SK-N-SH treated with all-trans-retinoic acid at 6 μM for 48 hours (cell line): ENCODE data around the gene IGFL2.

Source experiments
- ESRRG ChIP-seq: fragments of 250-450 bp; sonication (Bioruptor Pico); IDR thresholded peaks from 2 replicates; pipeline ENCODE4 v1.6.1; 2021; ENCODE audit warnings: mild to moderate bottlenecking
- GLIS3 ChIP-seq: fragments of 250-450 bp; sonication (Bioruptor Pico); IDR thresholded peaks from 2 replicates; pipeline ENCODE4 v1.5.0; 2020; ENCODE audit warnings: mild to moderate bottlenecking, moderate library complexity
- ISL1 ChIP-seq: fragments of 250-450 bp; sonication (Bioruptor Pico); IDR thresholded peaks from 2 replicates; pipeline ENCODE4 v2.1.2; 2022; ENCODE audit warnings: mild to moderate bottlenecking, moderate library complexity
- PATZ1 ChIP-seq: fragments of 250-450 bp; sonication (Bioruptor Pico); IDR thresholded peaks from 2 replicates; pipeline ENCODE4 v1.8.0; 2020; ENCODE audit warnings: mild to moderate bottlenecking, moderate library complexity, borderline replicate concordance
- TCF4 ChIP-seq: fragments of 250-450 bp; sonication (Bioruptor Pico); IDR thresholded peaks from 2 replicates; pipeline ENCODE4 v1.8.0; 2021; ENCODE audit warnings: mild to moderate bottlenecking, moderate library complexity, borderline replicate concordance
- ZFP3 ChIP-seq: fragments of 250-450 bp; sonication (Bioruptor Pico); IDR thresholded peaks from 2 replicates; pipeline ENCODE4 v1.5.0; 2020; ENCODE audit warnings: mild to moderate bottlenecking, moderate library complexity
- ZNF565 ChIP-seq: fragments of 450-650 bp; formaldehyde crosslinking; conservative IDR thresholded peaks from 2 replicates; pipeline ENCODE4 v1.5.0; 2020; ENCODE audit warnings: low read depth, mild to moderate bottlenecking, moderate library complexity
- ZNF8 ChIP-seq: fragments of 450-650 bp; formaldehyde crosslinking; IDR thresholded peaks from 2 replicates; pipeline ENCODE4 v1.5.0; 2020; ENCODE audit warnings: mild to moderate bottlenecking, moderate library complexity

- TF ChIP-seq PATZ1, result no peak
- no peak for TF ChIP-seq ZNF8
- TF ChIP-seq TCF4 (CRISPR knock-in tag), result no peak
- no peak for TF ChIP-seq GLIS3 (CRISPR knock-in tag)
- TF ChIP-seq ISL1 (CRISPR knock-in tag), result no peak
- TF ChIP-seq ESRRG, result no peak
- TF ChIP-seq ZNF565, result no peak
- no peak for TF ChIP-seq ZFP3 (CRISPR knock-in tag)
These were observed 57.3 kb downstream of the IGFL2 start for GRCh38 chr19:46205183-46205984.
